Measurements from ENCODE around the gene ZNF746. TPM values are rescaled to one million over a fixed set of nuclear protein-coding genes. Genes with fewer than 3 reads are reported as not detected.

The ZNF746 gene
- total and polyA plus RNA-seq, 2 of the 13 experiments (the other 11 are each of a cell fraction or from before 2014, with no cell fraction given) = 3.8 to 8.1 TPM

- H3K36me3 ChIP-seq (replicated peaks in 1 of 2; ENCODE audit: control insufficient read depth in 1 of 2, insufficient read depth in 2 of 2, low read length in 2 of 2) = peaks cover 8 to 34% of the 10 kb centered on the region in 2 experiments
- no peak for FAIRE-seq
- POLR2A ChIA-PET = interaction anchor here (1.5 kb wide), 1 partner anchor 196 kb away, joined by 3 read pairs; the partner anchor contains the start of gene ZNF783
- H3K79me2 ChIP-seq (ENCODE audit: insufficient read depth, low read length) = peaks cover 12% of the 10 kb centered on the region
- H2AFZ ChIP-seq (ENCODE audit: low read length) = no peak overlapping the region
- no peak overlapping the region for H3K4me2 ChIP-seq (ENCODE audit: low read depth, low read length)
- BruUV-seq (replicated peaks) = no TSS peak
- peaks cover 12% of the 10 kb centered on the region for H3K4me1 ChIP-seq (ENCODE audit: insufficient read depth, low read length)
- no peak overlapping the region for H3K9ac ChIP-seq (ENCODE audit: insufficient read depth, low read depth, low read length)
- ATAC-seq = no peak
- H4K20me1 ChIP-seq (ENCODE audit: insufficient read depth, low read length) = no peaks in the 10 kb centered on the region; the same call in 1 of the 2 replicates
- no peaks in the 10 kb centered on the region for H3K27me3 ChIP-seq (ENCODE audit: control insufficient read depth in 1 of 2, insufficient read depth in 2 of 2, low read length in 2 of 2)
- no peaks in the 10 kb centered on the region for H3K9me3 ChIP-seq (ENCODE audit: low read length)
- no peak overlapping the region for H3K4me3 ChIP-seq (replicated peaks in 1 of 3; ENCODE audit: insufficient read depth in 1 of 3, low read depth in 2 of 3, low read length in 3 of 3)
- intact Hi-C loops (cut with micrococcal nuclease; ENCODE audit: unreplicated experiment) = no loop called here
- in situ Hi-C loops (cut with HindIII; ENCODE audit: extremely low pct_ligation_motif_present, low pct_unique_long_range_greater_than_20kb) = no loop called here
- CTCF ChIA-PET (ENCODE audit: low intra/inter-chr PET ratio, low total read pairs) = no interaction called here
- TF ChIP-seq MAZ (IDR thresholded peaks at IDR 0.05; ENCODE audit: borderline replicate concordance, low read depth, low read length) (no peak), MAZ (CRISPR knock-in tag; IDR thresholded peaks at IDR 0.05; ENCODE audit: low read depth) (no peak), STAT6 (CRISPR knock-in tag; IDR thresholded peaks at IDR 0.05; ENCODE audit: borderline replicate concordance) (no peak), NONO (IDR thresholded peaks at IDR 0.05) (no peak), NONO (CRISPR knock-in tag; conservative IDR thresholded peaks at IDR 0.05) (no peak), SATB2 (CRISPR knock-in tag; IDR thresholded peaks at IDR 0.05) (no peak), RBFOX2 (IDR thresholded peaks at IDR 0.05; ENCODE audit: low read depth, low read length) (no peak), TBP (CRISPR knock-in tag; IDR thresholded peaks at IDR 0.05) (no peak), ZNF644 (CRISPR knock-in tag; IDR thresholded peaks at IDR 0.05; ENCODE audit: low read depth) (no peak), RFX5 (IDR thresholded peaks at IDR 0.05; ENCODE audit: low read depth, low read length) (no peak), ZNF253 (CRISPR knock-in tag; IDR thresholded peaks at IDR 0.05; ENCODE audit: borderline replicate concordance) (no peak), RAD51 (IDR thresholded peaks at IDR 0.05; ENCODE audit: borderline replicate concordance) (no peak), TGIF2 (CRISPR knock-in tag; IDR thresholded peaks at IDR 0.05) (no peak), ZNF546 (CRISPR knock-in tag; conservative IDR thresholded peaks at IDR 0.05) (no peak), TBX2 (CRISPR knock-in tag; IDR thresholded peaks at IDR 0.05; ENCODE audit: borderline replicate concordance) (no peak), HCFC1 (IDR thresholded peaks at IDR 0.05; ENCODE audit: low read depth, low read length) (no peak), HNRNPH1 (optimal IDR thresholded peaks at IDR 0.05; ENCODE audit: low read depth, low read length) (no peak), PRDM4 (CRISPR knock-in tag; IDR thresholded peaks at IDR 0.05; ENCODE audit: borderline replicate concordance) (no peak), THAP8 (CRISPR knock-in tag; IDR thresholded peaks at IDR 0.05; ENCODE audit: borderline replicate concordance) (no peak)
- no peak overlapping the region for H3K27ac ChIP-seq (ENCODE audit: extremely low read length, insufficient read depth, low read length)
- WGBS (ENCODE audit: low lambda C conversion rate) = 100% methylated on average over 1 of the region's 1 CpG
- no peak for DNase-seq (ENCODE audit: low spot score)
Observed at GRCh38 chr7:149457766-149458165, 39.8 kb downstream of the ZNF746 start.
